ENCODE results near the gene SEC22A. TPM values are rescaled to one million over a fixed set of nuclear protein-coding genes. Genes with fewer than 3 reads are reported as not detected.
"Not testable (repeated sequence)": the region's sequence is repeated elsewhere in the genome, so short reads cannot be mapped to it uniquely, and the experiment has no call there.

SEC22A gene
- polyA plus RNA-seq, 1 experiment = 16.8 TPM

GRCh38 chr3:123226549-123226948 lies 24.8 kb downstream of the SEC22A start:
- H3K4me3 ChIP-seq (ENCODE audit: low read depth, low read length) = no peak overlapping the region
- CTCF ChIA-PET = no interaction called here
- no peaks in the 10 kb centered on the region for H3K27me3 ChIP-seq (ENCODE audit: control insufficient read depth, insufficient read depth, low read length)
- POLR2A ChIA-PET = no interaction called here
- TF ChIP-seq CTCF (IDR thresholded peaks at IDR 0.05; ENCODE audit: insufficient read depth, low read depth, low read length) = no peak
- no peaks in the 10 kb centered on the region for H3K36me3 ChIP-seq (ENCODE audit: control insufficient read depth, insufficient read depth, low read length)
- no peak for DNase-seq (ENCODE audit: low read depth)

GRCh38 chr3:123229145-123229544 lies 27.4 kb downstream of the SEC22A start:
- Histone ChIP-seq H3K4me3 (ENCODE audit: low read depth, low read length) (no peak overlapping the region), H3K36me3 (ENCODE audit: control insufficient read depth, insufficient read depth, low read length) (no peaks in the 10 kb centered on the region), H3K27me3 (ENCODE audit: control insufficient read depth, insufficient read depth, low read length) (no peaks in the 10 kb centered on the region)
- ChIA-PET CTCF (no interaction called here), POLR2A (no interaction called here)
- no peak for DNase-seq (ENCODE audit: low read depth)
- no peak for TF ChIP-seq CTCF (IDR thresholded peaks at IDR 0.05; ENCODE audit: insufficient read depth, low read depth, low read length)

DNA sequence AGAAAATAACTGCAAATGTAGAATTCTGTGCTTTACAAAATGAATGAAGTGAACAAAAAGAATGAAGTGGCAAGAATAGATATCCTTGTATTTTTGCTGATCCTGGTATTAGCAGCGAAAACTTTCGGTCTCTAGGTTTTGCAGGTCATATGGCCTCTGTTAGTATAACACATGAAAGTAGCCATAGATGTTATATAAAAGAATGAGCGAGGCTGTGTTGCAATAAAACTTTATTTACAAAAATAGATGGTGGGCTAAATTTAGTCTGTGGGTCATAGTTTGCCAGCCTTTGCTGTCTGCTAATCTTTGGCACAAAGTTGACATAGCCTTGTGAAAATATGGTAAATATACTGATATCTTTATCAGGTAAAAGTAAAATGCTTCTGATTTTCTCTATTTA lies 35.2 kb downstream of the SEC22A start:
- no peak for DNase-seq (ENCODE audit: low read depth)
- Histone ChIP-seq H3K4me3 (ENCODE audit: low read depth, low read length) (no peak overlapping the region), H3K27me3 (ENCODE audit: control insufficient read depth, insufficient read depth, low read length) (no peaks in the 10 kb centered on the region), H3K36me3 (ENCODE audit: control insufficient read depth, insufficient read depth, low read length) (no peaks in the 10 kb centered on the region)
- ChIA-PET CTCF (no interaction called here), POLR2A (no interaction called here)
- no peak for TF ChIP-seq CTCF (IDR thresholded peaks at IDR 0.05; ENCODE audit: insufficient read depth, low read depth, low read length)

DNA sequence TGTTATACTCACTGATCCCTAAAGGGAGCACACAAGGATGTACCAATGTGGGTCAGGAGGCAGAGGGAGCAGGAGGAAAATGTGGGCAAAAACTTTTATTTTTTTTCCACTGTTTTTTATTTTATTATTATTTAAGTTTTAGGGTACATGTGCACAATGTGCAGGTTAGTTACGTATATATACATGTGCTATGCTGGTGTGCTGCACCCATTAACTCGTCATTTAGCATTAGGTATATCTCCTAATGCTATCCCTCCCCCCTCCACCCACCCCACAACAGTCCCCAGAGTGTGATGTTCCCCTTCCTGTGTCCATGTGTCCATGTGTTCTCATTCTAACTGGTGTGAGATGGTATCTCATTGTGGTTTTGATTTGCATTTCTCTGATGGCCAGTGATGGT lies 37.4 kb downstream of the SEC22A start:
- DNase-seq (ENCODE audit: low read depth); H3K36me3 ChIP-seq (ENCODE audit: control insufficient read depth, insufficient read depth, low read length); H3K4me3 ChIP-seq (ENCODE audit: low read depth, low read length); POLR2A ChIA-PET; CTCF ChIA-PET; H3K27me3 ChIP-seq (ENCODE audit: control insufficient read depth, insufficient read depth, low read length): not testable (repeated sequence)

GRCh38 chr3:123239756-123240155 lies 38.0 kb downstream of the SEC22A start:
- POLR2A ChIA-PET = no interaction called here
- DNase-seq (ENCODE audit: low read depth) = no peak
- Histone ChIP-seq H3K27me3 (ENCODE audit: control insufficient read depth, insufficient read depth, low read length) (no peaks in the 10 kb centered on the region), H3K4me3 (ENCODE audit: low read depth, low read length) (no peak overlapping the region), H3K36me3 (ENCODE audit: control insufficient read depth, insufficient read depth, low read length) (peaks cover 2% of the 10 kb centered on the region; the same call in 1 of the 2 replicates)
- no peak for TF ChIP-seq CTCF (IDR thresholded peaks at IDR 0.05; ENCODE audit: insufficient read depth, low read depth, low read length)
- CTCF ChIA-PET = no interaction called here

GRCh38 chr3:123244128-123244527 lies 42.4 kb downstream of the SEC22A start:
- no peak for TF ChIP-seq CTCF (IDR thresholded peaks at IDR 0.05; ENCODE audit: insufficient read depth, low read depth, low read length)
- H3K27me3 ChIP-seq (ENCODE audit: control insufficient read depth, insufficient read depth, low read length) = no peaks in the 10 kb centered on the region
- H3K36me3 ChIP-seq (ENCODE audit: control insufficient read depth, insufficient read depth, low read length) = peaks cover 3% of the 10 kb centered on the region; the same call in 1 of the 2 replicates
- DNase-seq (ENCODE audit: low read depth) = no peak
- ChIA-PET CTCF (no interaction called here), POLR2A (no interaction called here)
- no peak overlapping the region for H3K4me3 ChIP-seq (ENCODE audit: low read depth, low read length)

Measured in BJ (cell line).